Progenitor cell of endocrine pancreas (in vitro differentiated cells): ENCODE measurements around the gene ENDOU. TPM values are rescaled to one million over a fixed set of nuclear protein-coding genes. Genes with fewer than 3 reads are reported as not detected.

Experiments
- DNase-seq: peaks from one replicate; pipeline ENCODE4 v3.0.0; 2021; ENCODE audit warnings: low spot score; ENCODE audit not compliant: unreplicated experiment
- H3K27ac Mint-ChIP-seq: 2 replicates; pipeline ENCODE4 v1.8.0; 2021; ENCODE audit warnings: mild to moderate bottlenecking, moderate library complexity, mixed read lengths
- H3K27me3 Mint-ChIP-seq: 2 replicates; pipeline ENCODE4 v1.8.0; 2021; ENCODE audit warnings: mixed read lengths
- H3K36me3 Mint-ChIP-seq: 2 replicates; pipeline ENCODE4 v1.8.0; 2022; ENCODE audit warnings: mixed read lengths; ENCODE audit not compliant: insufficient read depth
- H3K4me1 Mint-ChIP-seq: 2 replicates; pipeline ENCODE4 v1.8.0; 2021; ENCODE audit warnings: low read depth, mixed read lengths
- H3K4me3 Mint-ChIP-seq: 2 replicates; pipeline ENCODE4 v1.8.0; 2021; ENCODE audit warnings: low read depth, mild to moderate bottlenecking, moderate library complexity, mixed read lengths
- H3K9me3 Mint-ChIP-seq: 2 replicates; pipeline ENCODE4 v1.8.0; 2021; ENCODE audit warnings: low read depth, mixed read lengths
- CTCF ChIP-seq: fragments of 200-600 bp; sonication (generic); IDR thresholded peaks from one replicate; pipeline ENCODE4 v1.5.0; 2021; ENCODE audit warnings: antibody characterized with exemption, mild to moderate bottlenecking; ENCODE audit not compliant: unreplicated experiment
- total RNA-seq: library from RNA; stranded (reverse); gene quantifications from 2 replicates; pipeline ENCODE4 v1.2.1, GENCODE V29; 2021

The ENDOU gene
- total RNA-seq, 1 donor from 2014 or later: not detected

GRCh38 chr12:47722941-47723631 lies 2.2 kb downstream of the ENDOU start:
- no peaks in the 10 kb centered on the region for H3K9me3 Mint-ChIP-seq
- no peaks in the 10 kb centered on the region for H3K27me3 Mint-ChIP-seq
- H3K4me1 Mint-ChIP-seq: peaks cover under 1% of the 10 kb centered on the region
- no peak overlapping the region for H3K27ac Mint-ChIP-seq
- DNase-seq: no peak
- H3K36me3 Mint-ChIP-seq: no peaks in the 10 kb centered on the region
- no peak for TF ChIP-seq CTCF
- H3K4me3 Mint-ChIP-seq: no peak overlapping the region

GRCh38 chr12:47722136-47722834 lies 3.0 kb downstream of the ENDOU start:
- Mint-ChIP-seq H3K27me3 (no peaks in the 10 kb centered on the region), H3K9me3 (no peaks in the 10 kb centered on the region), H3K36me3 (no peaks in the 10 kb centered on the region), H3K4me1 (peaks cover 7% of the 10 kb centered on the region), H3K27ac (no peak overlapping the region), H3K4me3 (no peak overlapping the region)
- no peak for DNase-seq
- TF ChIP-seq CTCF: no peak

GRCh38 chr12:47721431-47721973 lies 3.8 kb downstream of the ENDOU start:
- peaks cover 7% of the 10 kb centered on the region for H3K4me1 Mint-ChIP-seq
- TF ChIP-seq CTCF: no peak
- no peaks in the 10 kb centered on the region for H3K27me3 Mint-ChIP-seq
- no peak for DNase-seq
- no peaks in the 10 kb centered on the region for H3K9me3 Mint-ChIP-seq
- H3K27ac Mint-ChIP-seq: peak overlapping the region; percentile 59
- H3K4me3 Mint-ChIP-seq: no peak overlapping the region
- no peaks in the 10 kb centered on the region for H3K36me3 Mint-ChIP-seq

GRCh38 chr12:47718531-47718930 lies 6.8 kb downstream of the ENDOU start:
- Mint-ChIP-seq H3K4me3 (no peak overlapping the region), H3K27ac (no peak overlapping the region), H3K27me3 (peaks cover 5% of the 10 kb centered on the region), H3K36me3 (no peaks in the 10 kb centered on the region), H3K4me1 (peaks cover 8% of the 10 kb centered on the region), H3K9me3 (no peaks in the 10 kb centered on the region)
- TF ChIP-seq CTCF: no peak
- no peak for DNase-seq

GRCh38 chr12:47717443-47718193 lies 7.7 kb downstream of the ENDOU start:
- Mint-ChIP-seq H3K4me3 (no peak overlapping the region), H3K27me3 (peaks cover 9% of the 10 kb centered on the region), H3K9me3 (no peaks in the 10 kb centered on the region), H3K27ac (peak overlapping the region; percentile 56), H3K36me3 (no peaks in the 10 kb centered on the region), H3K4me1 (peaks cover 8% of the 10 kb centered on the region)
- TF ChIP-seq CTCF: peak; percentile 93
- peak; percentile 71 for DNase-seq
